ENCODE results near the gene PSAP.
"Not testable (repeated sequence)": the region's sequence is repeated elsewhere in the genome, so short reads cannot be mapped to it uniquely, and the experiment has no call there.

Gene PSAP

DNA sequence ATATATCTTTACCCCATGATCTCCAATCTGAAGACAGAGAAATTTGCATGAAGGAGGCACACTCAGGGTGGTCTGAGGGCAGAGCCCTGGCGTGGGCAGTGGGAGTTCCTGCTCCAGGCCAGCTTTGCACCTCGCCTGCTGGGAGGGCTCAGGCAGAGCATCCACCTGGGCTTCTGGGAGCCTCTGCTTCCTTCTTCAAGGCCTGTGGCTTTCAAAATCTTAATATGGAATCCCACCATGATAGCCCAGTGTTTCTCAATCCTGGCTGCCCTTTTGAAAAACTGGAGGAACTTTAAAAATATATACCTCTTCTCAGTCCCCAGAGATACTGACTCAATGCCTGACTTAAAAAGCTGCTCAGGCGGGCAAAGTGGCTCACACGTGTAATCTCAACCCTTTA, 36.7 kb upstream of the PSAP start:
- Histone ChIP-seq H3K9me3 (ENCODE audit: insufficient read depth, low read depth, low read length) (no peaks in the 10 kb centered on the region), H3K36me3 (ENCODE audit: insufficient read depth, low read length) (no peaks in the 10 kb centered on the region), H4K20me1 (ENCODE audit: insufficient read depth, low read length, poor library complexity, severe bottlenecking) (no peaks in the 10 kb centered on the region), H3K4me3 (ENCODE audit: low read length, poor library complexity, severe bottlenecking) (no peak overlapping the region), H3K9ac (ENCODE audit: low read depth, low read length, poor library complexity, severe bottlenecking) (no peak overlapping the region), H3K27me3 (ENCODE audit: insufficient read depth, low read length, poor library complexity, severe bottlenecking) (no peaks in the 10 kb centered on the region), H3K4me1 (ENCODE audit: insufficient read depth, low read length, poor library complexity, severe bottlenecking) (peaks cover 19% of the 10 kb centered on the region), H3F3A (ENCODE audit: low read depth) (no peaks in the 10 kb centered on the region), H2AFZ (ENCODE audit: low read length) (no peak overlapping the region), H3K79me2 (ENCODE audit: insufficient read depth, low read length) (no peaks in the 10 kb centered on the region), H3K9me2 (replicated peaks; ENCODE audit: low read depth, low read length) (no peaks in the 10 kb centered on the region), H3K4me2 (ENCODE audit: low read depth, low read length, poor library complexity, severe bottlenecking) (no peak overlapping the region)
- TF ChIP-seq EZH2phosphoT487 (IDR thresholded peaks at IDR 0.05; ENCODE audit: borderline replicate concordance) = no peak
- TF ChIP-seq CTCF (conservative IDR thresholded peaks at IDR 0.05; ENCODE audit: low read length) = no peak

- H3K4me3 ChIP-seq (ENCODE audit: low read length, poor library complexity, severe bottlenecking) = no peak overlapping the region
- H3F3A ChIP-seq (ENCODE audit: low read depth) = peaks cover 10% of the 10 kb centered on the region
- no peaks in the 10 kb centered on the region for H3K36me3 ChIP-seq (ENCODE audit: insufficient read depth, low read length)
- H3K27me3 ChIP-seq (ENCODE audit: insufficient read depth, low read length, poor library complexity, severe bottlenecking) = no peaks in the 10 kb centered on the region
- no peaks in the 10 kb centered on the region for H3K79me2 ChIP-seq (ENCODE audit: insufficient read depth, low read length)
- H3K9ac ChIP-seq (ENCODE audit: low read depth, low read length, poor library complexity, severe bottlenecking) = no peak overlapping the region
- H3K9me2 ChIP-seq (replicated peaks; ENCODE audit: low read depth, low read length) = no peaks in the 10 kb centered on the region
- H2AFZ ChIP-seq (ENCODE audit: low read length) = no peak overlapping the region
- H3K4me2 ChIP-seq (ENCODE audit: low read depth, low read length, poor library complexity, severe bottlenecking) = no peak overlapping the region
- TF ChIP-seq EZH2phosphoT487 (IDR thresholded peaks at IDR 0.05; ENCODE audit: borderline replicate concordance) = no peak
- no peak for TF ChIP-seq CTCF (conservative IDR thresholded peaks at IDR 0.05; ENCODE audit: low read length)
- no peaks in the 10 kb centered on the region for H3K9me3 ChIP-seq (ENCODE audit: insufficient read depth, low read depth, low read length)
- H3K4me1 ChIP-seq (ENCODE audit: insufficient read depth, low read length, poor library complexity, severe bottlenecking) = peaks cover 22% of the 10 kb centered on the region
- no peaks in the 10 kb centered on the region for H4K20me1 ChIP-seq (ENCODE audit: insufficient read depth, low read length, poor library complexity, severe bottlenecking)
Measured at GRCh38 chr10:71882813-71883659, 32.0 kb upstream of the PSAP start.

GRCh38 chr10:71881647-71882355, 30.8 kb upstream of the PSAP start:
- Histone ChIP-seq H3K9ac (ENCODE audit: low read depth, low read length, poor library complexity, severe bottlenecking) (no peak overlapping the region), H3K9me3 (ENCODE audit: insufficient read depth, low read depth, low read length) (no peaks in the 10 kb centered on the region), H3K4me2 (ENCODE audit: low read depth, low read length, poor library complexity, severe bottlenecking) (no peak overlapping the region)

DNA sequence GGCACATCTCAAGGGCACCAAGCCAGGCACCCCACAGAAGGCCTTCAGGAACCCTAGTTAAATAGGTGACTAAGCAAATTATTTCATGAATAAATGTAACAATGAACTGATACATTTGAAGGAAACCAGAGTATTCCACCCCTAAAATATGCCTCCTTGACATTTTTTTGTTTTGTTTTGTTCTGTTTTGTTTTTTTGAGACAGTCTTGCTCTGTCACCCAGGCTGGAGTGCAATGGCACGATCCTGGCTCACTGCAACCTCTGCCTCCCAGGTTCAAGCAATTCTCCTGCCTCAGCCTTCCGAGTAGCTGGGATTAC, 30.2 kb upstream of the PSAP start:
- not testable (repeated sequence) for H3K4me3 ChIP-seq (ENCODE audit: low read length, poor library complexity, severe bottlenecking); H3K9me3 ChIP-seq (ENCODE audit: insufficient read depth, low read depth, low read length); H3K4me2 ChIP-seq (ENCODE audit: low read depth, low read length, poor library complexity, severe bottlenecking); H3K9me2 ChIP-seq (replicated peaks; ENCODE audit: low read depth, low read length); H3K36me3 ChIP-seq (ENCODE audit: insufficient read depth, low read length); H3K9ac ChIP-seq (ENCODE audit: low read depth, low read length, poor library complexity, severe bottlenecking); H4K20me1 ChIP-seq (ENCODE audit: insufficient read depth, low read length, poor library complexity, severe bottlenecking); H3K79me2 ChIP-seq (ENCODE audit: insufficient read depth, low read length); H3K27me3 ChIP-seq (ENCODE audit: insufficient read depth, low read length, poor library complexity, severe bottlenecking)
- Histone ChIP-seq H3K4me1 (ENCODE audit: insufficient read depth, low read length, poor library complexity, severe bottlenecking) (peaks cover 32% of the 10 kb centered on the region), H2AFZ (ENCODE audit: low read length) (peak overlapping the region; percentile 23; the same call in 1 of the 2 replicates), H3F3A (ENCODE audit: low read depth) (peaks cover 11% of the 10 kb centered on the region)

More at GRCh38 chr10:71881647-71882355, 30.8 kb upstream of the PSAP start:
- no peak for TF ChIP-seq EZH2phosphoT487 (IDR thresholded peaks at IDR 0.05; ENCODE audit: borderline replicate concordance)
- TF ChIP-seq CTCF (conservative IDR thresholded peaks at IDR 0.05; ENCODE audit: low read length) = no peak
- H2AFZ ChIP-seq (ENCODE audit: low read length) = no peak overlapping the region
- H3K36me3 ChIP-seq (ENCODE audit: insufficient read depth, low read length) = no peaks in the 10 kb centered on the region
- peaks cover 32% of the 10 kb centered on the region for H3K4me1 ChIP-seq (ENCODE audit: insufficient read depth, low read length, poor library complexity, severe bottlenecking)
- no peak overlapping the region for H3K4me3 ChIP-seq (ENCODE audit: low read length, poor library complexity, severe bottlenecking)
- H3K79me2 ChIP-seq (ENCODE audit: insufficient read depth, low read length) = no peaks in the 10 kb centered on the region
- peaks cover 11% of the 10 kb centered on the region for H3F3A ChIP-seq (ENCODE audit: low read depth)
- H4K20me1 ChIP-seq (ENCODE audit: insufficient read depth, low read length, poor library complexity, severe bottlenecking) = no peaks in the 10 kb centered on the region
- no peaks in the 10 kb centered on the region for H3K27me3 ChIP-seq (ENCODE audit: insufficient read depth, low read length, poor library complexity, severe bottlenecking)
- no peaks in the 10 kb centered on the region for H3K9me2 ChIP-seq (replicated peaks; ENCODE audit: low read depth, low read length)
